ENCODE measurements around the gene CRABP1.

The CRABP1 gene

GRCh38 chr15:78317145-78317836 lies 22.9 kb upstream of the CRABP1 start:
- no peak overlapping the region for H3K4me3 ChIP-seq (ENCODE audit: low read length)
- no peak overlapping the region for H2AFZ ChIP-seq (ENCODE audit: low read length)
- DNase-seq = no peak
- TF ChIP-seq, protein P1, sequence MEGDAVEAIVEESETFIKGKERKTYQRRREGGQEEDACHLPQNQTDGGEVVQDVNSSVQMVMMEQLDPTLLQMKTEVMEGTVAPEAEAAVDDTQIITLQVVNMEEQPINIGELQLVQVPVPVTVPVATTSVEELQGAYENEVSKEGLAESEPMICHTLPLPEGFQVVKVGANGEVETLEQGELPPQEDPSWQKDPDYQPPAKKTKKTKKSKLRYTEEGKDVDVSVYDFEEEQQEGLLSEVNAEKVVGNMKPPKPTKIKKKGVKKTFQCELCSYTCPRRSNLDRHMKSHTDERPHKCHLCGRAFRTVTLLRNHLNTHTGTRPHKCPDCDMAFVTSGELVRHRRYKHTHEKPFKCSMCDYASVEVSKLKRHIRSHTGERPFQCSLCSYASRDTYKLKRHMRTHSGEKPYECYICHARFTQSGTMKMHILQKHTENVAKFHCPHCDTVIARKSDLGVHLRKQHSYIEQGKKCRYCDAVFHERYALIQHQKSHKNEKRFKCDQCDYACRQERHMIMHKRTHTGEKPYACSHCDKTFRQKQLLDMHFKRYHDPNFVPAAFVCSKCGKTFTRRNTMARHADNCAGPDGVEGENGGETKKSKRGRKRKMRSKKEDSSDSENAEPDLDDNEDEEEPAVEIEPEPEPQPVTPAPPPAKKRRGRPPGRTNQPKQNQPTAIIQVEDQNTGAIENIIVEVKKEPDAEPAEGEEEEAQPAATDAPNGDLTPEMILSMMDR (IDR thresholded peaks at IDR 0.05; ENCODE audit: low read length) = peak; percentile 17
- no peak for TF ChIP-seq EZH2phosphoT487 (IDR thresholded peaks at IDR 0.05; ENCODE audit: low read length)
- no peak overlapping the region for H3K4me2 ChIP-seq (ENCODE audit: low read depth, low read length)
- H3K27me3 ChIP-seq (replicated peaks; ENCODE audit: insufficient read depth, low read length) = no peaks in the 10 kb centered on the region
- H3K36me3 ChIP-seq (replicated peaks; ENCODE audit: insufficient read depth, low read length) = no peaks in the 10 kb centered on the region
- H3K9ac ChIP-seq (ENCODE audit: low read length) = no peak overlapping the region
- H3F3A ChIP-seq (ENCODE audit: insufficient read depth, low read length) = no peaks in the 10 kb centered on the region
- no peaks in the 10 kb centered on the region for H3K9me3 ChIP-seq (replicated peaks; ENCODE audit: insufficient read depth, low read length)
- H3K79me2 ChIP-seq (ENCODE audit: low read length) = no peaks in the 10 kb centered on the region
- no peaks in the 10 kb centered on the region for H3K4me1 ChIP-seq (ENCODE audit: low read length)
- H3K27ac ChIP-seq (ENCODE audit: low read length) = no peak overlapping the region
- H3K9me2 ChIP-seq (replicated peaks; ENCODE audit: insufficient read depth, low read length) = no peaks in the 10 kb centered on the region
- H4K20me1 ChIP-seq (ENCODE audit: insufficient read depth, low read length) = no peaks in the 10 kb centered on the region

DNA sequence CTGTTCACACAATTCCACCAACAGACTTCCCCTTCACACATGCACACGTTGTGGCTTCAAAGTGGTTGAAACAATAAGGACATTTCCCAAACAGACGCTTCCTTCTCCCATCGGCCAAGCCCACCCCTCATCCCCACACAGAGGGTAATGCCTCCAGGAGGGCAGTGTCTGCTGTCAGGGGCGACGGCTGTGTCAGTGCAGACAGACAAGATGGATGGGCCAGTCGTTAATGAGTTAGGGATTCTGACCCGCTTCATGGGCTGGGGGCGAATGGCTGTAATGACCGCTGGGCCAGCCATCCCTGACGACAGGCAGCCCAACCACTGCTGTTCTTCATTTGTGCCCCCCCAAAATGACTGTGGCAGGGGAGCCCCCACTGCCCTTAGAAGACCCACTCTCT lies 20.6 kb upstream of the CRABP1 start:
- H3K27ac ChIP-seq (ENCODE audit: low read length) = no peak overlapping the region
- no peak for TF ChIP-seq EZH2 (optimal IDR thresholded peaks at IDR 0.05; ENCODE audit: low read depth, low read length)
- no peak for TF ChIP-seq EZH2phosphoT487 (IDR thresholded peaks at IDR 0.05; ENCODE audit: low read length)
- TF ChIP-seq, protein P1 (IDR thresholded peaks at IDR 0.05; ENCODE audit: low read length) = no peak
- H4K20me1 ChIP-seq (ENCODE audit: insufficient read depth, low read length) = no peaks in the 10 kb centered on the region
- no peak overlapping the region for H2AFZ ChIP-seq (ENCODE audit: low read length)
- no peak for DNase-seq
- H3K9me2 ChIP-seq (replicated peaks; ENCODE audit: insufficient read depth, low read length) = no peaks in the 10 kb centered on the region
- no peak overlapping the region for H3K4me2 ChIP-seq (ENCODE audit: low read depth, low read length)
- no peaks in the 10 kb centered on the region for H3K4me1 ChIP-seq (ENCODE audit: low read length)
- H3K4me3 ChIP-seq (ENCODE audit: low read length) = no peak overlapping the region
- no peaks in the 10 kb centered on the region for H3K36me3 ChIP-seq (replicated peaks; ENCODE audit: insufficient read depth, low read length)
- H3K79me2 ChIP-seq (ENCODE audit: low read length) = no peaks in the 10 kb centered on the region
- no peaks in the 10 kb centered on the region for H3K9me3 ChIP-seq (replicated peaks; ENCODE audit: insufficient read depth, low read length)
- H3F3A ChIP-seq (ENCODE audit: insufficient read depth, low read length) = no peaks in the 10 kb centered on the region
- no peaks in the 10 kb centered on the region for H3K27me3 ChIP-seq (replicated peaks; ENCODE audit: insufficient read depth, low read length)
- no peak overlapping the region for H3K9ac ChIP-seq (ENCODE audit: low read length)

DNA sequence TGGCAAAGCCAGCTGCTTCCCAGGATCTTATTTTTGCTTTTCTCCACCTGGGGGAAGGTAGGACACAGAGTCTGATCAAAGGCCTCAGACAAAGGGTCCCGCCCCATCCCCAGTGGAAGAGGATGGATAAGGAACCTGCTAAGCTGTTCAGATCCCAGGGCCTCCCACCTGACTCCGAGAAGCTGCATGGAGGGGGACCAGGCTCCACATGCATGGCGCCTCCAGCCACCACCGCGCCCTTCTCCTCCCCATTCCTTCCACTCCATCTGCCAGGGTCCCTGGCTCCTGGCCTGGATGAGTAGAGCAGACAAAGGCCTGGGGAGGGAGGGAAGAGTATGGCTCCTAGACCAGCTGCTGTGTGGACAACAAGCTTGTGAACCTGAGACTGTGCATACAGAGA lies 20.0 kb upstream of the CRABP1 start:
- no peaks in the 10 kb centered on the region for H3K27me3 ChIP-seq (replicated peaks; ENCODE audit: insufficient read depth, low read length)
- H3K9ac ChIP-seq (ENCODE audit: low read length) = no peak overlapping the region
- H3K4me3 ChIP-seq (ENCODE audit: low read length) = no peak overlapping the region
- no peaks in the 10 kb centered on the region for H4K20me1 ChIP-seq (ENCODE audit: insufficient read depth, low read length)
- no peak for TF ChIP-seq EZH2phosphoT487 (IDR thresholded peaks at IDR 0.05; ENCODE audit: low read length)
- TF ChIP-seq, protein P1 (IDR thresholded peaks at IDR 0.05; ENCODE audit: low read length) = no peak
- H3K9me2 ChIP-seq (replicated peaks; ENCODE audit: insufficient read depth, low read length) = no peaks in the 10 kb centered on the region
- H3K79me2 ChIP-seq (ENCODE audit: low read length) = no peaks in the 10 kb centered on the region
- no peaks in the 10 kb centered on the region for H3K4me1 ChIP-seq (ENCODE audit: low read length)
- H3K4me2 ChIP-seq (ENCODE audit: low read depth, low read length) = no peak overlapping the region
- no peaks in the 10 kb centered on the region for H3K9me3 ChIP-seq (replicated peaks; ENCODE audit: insufficient read depth, low read length)
- DNase-seq = no peak
- no peaks in the 10 kb centered on the region for H3K36me3 ChIP-seq (replicated peaks; ENCODE audit: insufficient read depth, low read length)
- H3F3A ChIP-seq (ENCODE audit: insufficient read depth, low read length) = no peaks in the 10 kb centered on the region
- no peak overlapping the region for H2AFZ ChIP-seq (ENCODE audit: low read length)
- no peak overlapping the region for H3K27ac ChIP-seq (ENCODE audit: low read length)
